Calu3 (cell line): ENCODE data around the gene DHRS2. TPM values are rescaled to one million over a fixed set of nuclear protein-coding genes. Genes with fewer than 3 reads are reported as not detected.

ENCODE experiments used
- BruUV-seq: library from RNA; stranded (reverse); fragments of 400-500 nt; replicated peaks from 2 replicates; lab custom pipeline; 2021; lab: Mats Ljungman, UMichigan
- CTCF ChIA-PET: fragments of 300-600 bp; sonication (Branson Sonifier 250); formaldehyde crosslinking; loops from one replicate; lab custom pipeline; 2022; ENCODE audit warnings: antibody characterized with exemption; lab: Charles Lee
- DNase-seq: peaks from one replicate; pipeline ENCODE4 v3.0.0; 2022
- H3K27ac Mint-ChIP-seq: one replicate; pipeline ENCODE4 v1.8.0; 2022; ENCODE audit warnings: mixed read lengths; ENCODE audit not compliant: unreplicated experiment
- H3K27me3 Mint-ChIP-seq: one replicate; pipeline ENCODE4 v1.8.0; 2022; ENCODE audit warnings: mixed read lengths; ENCODE audit not compliant: unreplicated experiment
- H3K36me3 Mint-ChIP-seq: one replicate; pipeline ENCODE4 v1.8.0; 2022; ENCODE audit warnings: mild to moderate bottlenecking, moderate library complexity, mixed read lengths; ENCODE audit not compliant: insufficient read depth, unreplicated experiment
- H3K4me1 Mint-ChIP-seq: one replicate; pipeline ENCODE4 v1.8.0; 2022; ENCODE audit warnings: mild to moderate bottlenecking, low read depth, mixed read lengths; ENCODE audit not compliant: unreplicated experiment
- H3K4me3 Mint-ChIP-seq: one replicate; pipeline ENCODE4 v1.8.0; 2022; ENCODE audit warnings: mild to moderate bottlenecking, low read depth, moderate library complexity, mixed read lengths; ENCODE audit not compliant: unreplicated experiment
- H3K9me3 Mint-ChIP-seq: one replicate; pipeline ENCODE4 v1.8.0; 2022; ENCODE audit warnings: low read depth, mixed read lengths; ENCODE audit not compliant: unreplicated experiment
- CTCF ChIP-seq: fragments of 200-600 bp; IDR thresholded peaks from one replicate; pipeline ENCODE4 v1.8.0; 2022; ENCODE audit warnings: antibody characterized with exemption; ENCODE audit not compliant: unreplicated experiment
- intact Hi-C: fragments of 100-400 bp; cut with micrococcal nuclease; formaldehyde crosslinking; loops from one replicate; pipeline ENCODE4 v1.10.0; 2022; ENCODE audit not compliant: unreplicated experiment
- total RNA-seq: library from RNA; stranded (reverse); gene quantifications from 2 replicates; pipeline ENCODE4 v1.2.3, GENCODE V29; 2022

Gene DHRS2
- total RNA-seq, 1 experiment from 2014 or later, result 1.8 TPM

DNA sequence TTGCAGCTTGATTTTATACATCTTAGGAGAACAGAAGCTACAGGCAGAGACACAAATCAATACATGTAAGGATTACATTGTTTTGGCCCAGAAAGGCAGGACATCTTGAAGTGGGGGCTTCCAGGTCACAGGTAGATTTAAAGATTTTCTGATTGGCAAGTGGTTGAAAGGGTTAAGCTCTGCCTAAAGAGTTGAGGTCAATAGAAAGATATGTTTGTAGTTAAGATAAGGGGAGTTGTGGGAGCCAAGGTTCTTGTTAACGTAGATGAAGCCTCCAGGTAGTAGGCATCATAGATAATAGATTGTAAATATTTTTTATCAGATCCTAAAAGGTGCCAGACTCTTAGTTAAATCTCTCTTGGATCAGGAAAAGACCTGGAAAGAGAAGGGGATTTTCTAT lies 5.5 kb upstream of the DHRS2 start:
- no peak for DNase-seq
- Mint-ChIP-seq H3K36me3 (no peaks in the 10 kb centered on the region), H3K9me3 (no peaks in the 10 kb centered on the region), H3K27me3 (peaks cover 54% of the 10 kb centered on the region), H3K27ac (no peak overlapping the region), H3K4me1 (peaks cover 7% of the 10 kb centered on the region), H3K4me3 (no peak overlapping the region)
- CTCF ChIA-PET, result interaction anchor here (3.7 kb wide), 1 partner anchor 42 kb away, joined by 23 read pairs; no protein-coding TSS in a partner anchor
- intact Hi-C loops, result loop anchor here (5.0 kb wide), 2 partner anchors 282 to 297 kb away; no protein-coding TSS in a partner anchor
- no peak for TF ChIP-seq CTCF
- no TSS peak for BruUV-seq

DNA sequence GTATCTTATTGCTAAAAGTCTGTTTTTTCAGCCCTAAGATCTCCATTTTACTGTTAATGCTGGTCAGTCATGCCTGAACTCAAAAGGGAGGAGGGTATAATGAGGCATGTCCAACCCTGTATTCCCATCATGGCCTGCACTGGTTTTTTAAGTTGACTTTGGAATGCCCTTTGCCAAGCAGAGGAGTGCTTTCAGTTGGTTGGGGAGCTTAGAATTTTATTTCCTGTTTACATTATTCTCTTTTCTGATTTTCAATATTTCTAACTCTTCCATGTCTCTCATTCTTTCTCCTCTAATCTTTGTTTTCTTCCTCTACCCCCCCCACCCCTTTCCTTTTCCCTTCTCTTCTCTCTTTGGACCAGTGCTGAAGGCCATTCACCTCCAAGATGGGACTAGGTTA lies 4.9 kb upstream of the DHRS2 start:
- CTCF ChIA-PET, result interaction anchor here (0.8 to 3.7 kb wide), 12 partner anchors 10 to 322 kb away, joined by 3 to 23 read pairs (median 5); no protein-coding TSS in a partner anchor
- DNase-seq, result no peak
- Mint-ChIP-seq H3K4me3 (no peak overlapping the region), H3K27me3 (peaks cover 54% of the 10 kb centered on the region), H3K27ac (no peak overlapping the region), H3K36me3 (no peaks in the 10 kb centered on the region), H3K9me3 (no peaks in the 10 kb centered on the region), H3K4me1 (peaks cover 7% of the 10 kb centered on the region)
- intact Hi-C loops, result loop anchor here (5.0 kb wide), 2 partner anchors 281 to 296 kb away; no protein-coding TSS in a partner anchor
- BruUV-seq, result no TSS peak
- no peak for TF ChIP-seq CTCF

DNA sequence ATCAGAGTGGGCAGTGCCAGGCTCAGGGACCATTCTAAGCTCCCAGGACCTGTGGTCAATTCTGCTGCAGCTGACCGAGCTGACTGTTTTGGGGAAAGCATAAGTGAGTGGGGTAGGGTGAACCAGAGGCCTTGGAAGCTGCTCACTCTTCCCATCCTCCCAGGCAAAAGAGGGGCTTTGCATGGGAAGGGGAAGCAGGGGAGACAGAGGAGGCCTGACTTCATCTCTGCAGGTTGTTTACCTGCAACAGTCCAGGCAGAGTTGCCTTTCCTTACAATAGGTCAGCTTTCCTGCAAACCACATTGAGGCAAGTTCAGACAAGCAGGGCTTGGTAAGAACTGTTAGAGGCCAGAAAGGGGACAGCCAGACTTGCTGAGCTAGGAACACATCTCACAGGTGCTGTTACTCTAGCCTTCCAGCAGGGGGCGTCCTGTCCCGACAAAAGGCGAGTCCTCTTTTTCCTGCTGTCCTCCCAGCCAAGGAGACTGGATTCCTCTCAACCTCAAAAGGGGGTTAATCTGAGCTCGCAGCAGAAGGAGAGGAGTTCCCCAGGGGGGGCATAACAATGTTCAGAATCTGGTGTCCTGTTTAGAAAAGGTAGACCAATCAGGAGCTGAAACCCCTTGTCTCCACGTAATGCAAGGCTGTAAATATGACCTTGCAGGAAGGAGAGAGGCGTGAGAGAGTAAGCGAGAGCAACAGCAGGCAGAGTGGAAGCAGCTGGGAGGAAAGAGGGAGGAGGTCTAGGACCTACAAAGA lies 4.3 kb upstream of the DHRS2 start:
- H3K27ac Mint-ChIP-seq, result no peak overlapping the region

More for the DNA sequence above, 4.3 kb upstream of the DHRS2 start:
- DNase-seq, result peak; percentile 84
- CTCF ChIA-PET, result interaction anchor here (0.8 to 3.7 kb wide), 14 partner anchors 9 to 321 kb away, joined by 3 to 23 read pairs (median 4); no protein-coding TSS in a partner anchor
- TF ChIP-seq CTCF, result peak; percentile 86
- intact Hi-C loops, result loop anchor here (5.0 kb wide), 2 partner anchors 280 to 295 kb away; no protein-coding TSS in a partner anchor
- H3K27me3 Mint-ChIP-seq, result peaks cover 56% of the 10 kb centered on the region
- no peaks in the 10 kb centered on the region for H3K36me3 Mint-ChIP-seq
- H3K9me3 Mint-ChIP-seq, result no peaks in the 10 kb centered on the region
- no TSS peak for BruUV-seq
- no peak overlapping the region for H3K4me3 Mint-ChIP-seq
- H3K4me1 Mint-ChIP-seq, result peaks cover 7% of the 10 kb centered on the region
